Ovary (tissue), 3 donors: ENCODE results near the gene TRAF3IP3.

ENCODE experiments used
- CTCF ChIP-seq, 3 donors: fragments of 450-650 bp in 2 of 3; fragments of 200-600 bp in 1 of 3; IDR thresholded peaks; one replicate each; pipeline versions ENCODE4 v1.5.1 to v1.8.0; 2016 to 2022; ENCODE audit warnings: antibody characterized with exemption in 3 of 3, mild to moderate bottlenecking in 1 of 3
- POLR2A ChIP-seq: fragments of 450-650 bp; IDR thresholded peaks from one replicate; pipeline ENCODE4 v1.6.1; 2017; ENCODE audit warnings: antibody characterized with exemption, mild to moderate bottlenecking, moderate library complexity
- donor health status: DM: no; HTN: no; CAD: no.

GRCh38 chr1:209746451-209747165, 9.2 kb upstream of the TRAF3IP3 start:
- TF ChIP-seq CTCF (IDR thresholded peaks at IDR 0.05) = no peak
- TF ChIP-seq POLR2A = no peak
